HepG2 (cell line): ENCODE measurements around the gene ZNF428. TPM values are rescaled to one million over a fixed set of nuclear protein-coding genes. Genes with fewer than 3 reads are reported as not detected.

Source experiments
- AKAP8 ChIP-seq: sonication (generic); formaldehyde crosslinking; IDR thresholded peaks from 2 replicates; pipeline ENCODE4 v1.5.1; 2020; ENCODE audit warnings: mild to moderate bottlenecking, missing genetic modification reagents
- CAMTA2 ChIP-seq: sonication (generic); formaldehyde crosslinking; IDR thresholded peaks from 2 replicates; pipeline ENCODE4 v1.4.0; 2020; ENCODE audit warnings: mild to moderate bottlenecking, missing genetic modification reagents, borderline replicate concordance
- NR2F2 ChIP-seq: IDR thresholded peaks from 2 replicates; pipeline ENCODE4 v1.6.1; 2012; ENCODE audit warnings: low read depth, inconsistent platforms, borderline replicate concordance
- ZFP82 ChIP-seq: sonication (generic); formaldehyde crosslinking; IDR thresholded peaks from 2 replicates; pipeline ENCODE4 v1.5.1; 2020; ENCODE audit warnings: mild to moderate bottlenecking, missing genetic modification reagents, borderline replicate concordance
- ZFX ChIP-seq: sonication (generic); formaldehyde crosslinking; IDR thresholded peaks from 2 replicates; pipeline ENCODE4 v1.4.0; 2020; ENCODE audit warnings: mild to moderate bottlenecking, low read depth, missing genetic modification reagents, moderate library complexity
- ZNF333 ChIP-seq: sonication (generic); formaldehyde crosslinking; IDR thresholded peaks from 2 replicates; pipeline ENCODE4 v1.4.0; 2020; ENCODE audit warnings: mild to moderate bottlenecking, missing genetic modification reagents, borderline replicate concordance
- ZNF773 ChIP-seq: sonication (generic); formaldehyde crosslinking; IDR thresholded peaks from 2 replicates; pipeline ENCODE4 v1.4.0; 2020; ENCODE audit warnings: missing genetic modification reagents, borderline replicate concordance
- ZNF816 ChIP-seq: sonication (generic); formaldehyde crosslinking; IDR thresholded peaks from 2 replicates; pipeline ENCODE4 v1.8.0; 2022; ENCODE audit warnings: missing genetic modification reagents, mild to moderate bottlenecking, borderline replicate concordance
- polyA plus RNA-seq, 8 experiments: library from polyadenylated mRNA; depleted of rRNA in 3 of 8; stranded (reverse) in 7 of 8; unstranded in 1 of 8; fragments of >200 nt; fragmentation: Illumina TruSeq in 4 of 8; extraction: Trizol in 4 of 8; gene quantifications; 2 replicates each; pipeline versions ENCODE4 v1.2.1 to v1.2.3, GENCODE V29; 2011 to 2016; ENCODE audit warnings: low read depth in 4 of 8, missing spikeins in 1 of 8, mixed read lengths in 1 of 8; ENCODE audit not compliant: insufficient read depth in 1 of 8
- total RNA-seq, 5 experiments: library from RNA; depleted of rRNA; stranded (reverse); fragments of >200 nt; fragmentation: Illumina TruSeq; extraction: Trizol; gene quantifications; 2 replicates each; pipeline ENCODE4 v1.2.3, GENCODE V29; 2016; ENCODE audit warnings: low read depth in 1 of 5
- TF ChIP-seq, protein P1 (sequence below): sonication (generic); formaldehyde crosslinking; IDR thresholded peaks from 2 replicates; pipeline ENCODE4 v1.5.1; 2020; ENCODE audit warnings: mild to moderate bottlenecking, missing genetic modification reagents
- TF ChIP-seq, protein P2 (sequence below), 2 experiments: fragments of 450-650 bp in 1 of 2; sonication (generic) in 1 of 2; formaldehyde crosslinking in 1 of 2; IDR thresholded peaks; 2 replicates each; pipeline versions ENCODE4 v1.6.1 to v1.8.0; 2016 to 2022; ENCODE audit warnings: antibody characterized with exemption in 1 of 2, mild to moderate bottlenecking in 1 of 2, missing genetic modification reagents in 1 of 2
- TF ChIP-seq, protein P3 (sequence below): sonication (generic); formaldehyde crosslinking; IDR thresholded peaks from 2 replicates; pipeline ENCODE4 v1.5.1; 2020; ENCODE audit warnings: mild to moderate bottlenecking, missing genetic modification reagents, moderate library complexity
- TF ChIP-seq, protein P4 (sequence below): sonication (generic); formaldehyde crosslinking; IDR thresholded peaks from 2 replicates; pipeline ENCODE4 v1.4.0; 2020; ENCODE audit warnings: mild to moderate bottlenecking, missing genetic modification reagents

ZNF428 gene
- total and polyA plus RNA-seq, 2 of the 13 experiments (the other 11 are each of a cell fraction or from before 2014, with no cell fraction given): 10.4 to 26.9 TPM

DNA sequence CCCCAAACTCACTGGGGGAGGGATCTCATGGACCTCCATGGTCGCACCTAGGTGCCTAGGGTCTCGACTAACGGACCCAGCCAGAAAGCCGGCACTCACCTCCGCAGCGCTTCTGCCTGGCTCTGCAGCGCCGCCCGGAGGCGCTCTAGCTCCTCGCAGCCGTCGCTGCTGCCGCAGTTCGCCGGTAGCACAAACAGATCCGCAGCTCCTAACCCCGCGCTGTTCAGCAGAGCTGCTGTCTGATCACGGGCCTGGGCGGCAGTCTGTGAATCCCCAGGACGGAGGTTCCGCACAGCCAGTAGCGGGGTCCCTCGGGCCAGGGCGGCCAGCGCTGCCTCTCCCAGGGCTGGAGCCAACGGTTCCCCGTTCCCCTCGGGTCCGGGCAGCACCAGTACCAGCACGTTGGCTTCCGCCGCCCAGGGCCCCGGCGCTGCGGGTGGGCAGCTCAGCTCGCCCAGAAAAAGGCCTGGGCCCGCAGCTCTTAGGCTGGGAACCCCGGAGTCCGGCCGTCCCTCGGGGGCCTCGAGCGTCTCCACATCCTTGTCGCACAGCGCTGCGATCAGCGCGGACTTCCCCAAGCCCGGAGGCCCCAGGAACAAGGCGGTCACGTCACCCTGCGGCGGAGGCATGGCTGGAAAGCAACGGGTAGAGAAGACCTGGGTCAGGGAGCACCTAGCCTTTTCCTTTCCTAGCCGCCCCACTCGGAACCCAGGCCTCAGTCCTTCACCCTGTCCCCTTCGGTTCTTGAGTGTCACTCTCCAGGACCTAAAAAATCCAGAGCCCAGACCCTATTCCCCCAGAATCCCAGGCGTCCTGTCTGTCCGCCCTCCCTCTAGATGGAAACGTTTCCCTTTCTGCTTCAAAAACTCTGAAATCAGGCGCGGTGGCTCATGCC, 24.5 kb downstream of the ZNF428 start (continued):
- TF ChIP-seq, protein P1, sequence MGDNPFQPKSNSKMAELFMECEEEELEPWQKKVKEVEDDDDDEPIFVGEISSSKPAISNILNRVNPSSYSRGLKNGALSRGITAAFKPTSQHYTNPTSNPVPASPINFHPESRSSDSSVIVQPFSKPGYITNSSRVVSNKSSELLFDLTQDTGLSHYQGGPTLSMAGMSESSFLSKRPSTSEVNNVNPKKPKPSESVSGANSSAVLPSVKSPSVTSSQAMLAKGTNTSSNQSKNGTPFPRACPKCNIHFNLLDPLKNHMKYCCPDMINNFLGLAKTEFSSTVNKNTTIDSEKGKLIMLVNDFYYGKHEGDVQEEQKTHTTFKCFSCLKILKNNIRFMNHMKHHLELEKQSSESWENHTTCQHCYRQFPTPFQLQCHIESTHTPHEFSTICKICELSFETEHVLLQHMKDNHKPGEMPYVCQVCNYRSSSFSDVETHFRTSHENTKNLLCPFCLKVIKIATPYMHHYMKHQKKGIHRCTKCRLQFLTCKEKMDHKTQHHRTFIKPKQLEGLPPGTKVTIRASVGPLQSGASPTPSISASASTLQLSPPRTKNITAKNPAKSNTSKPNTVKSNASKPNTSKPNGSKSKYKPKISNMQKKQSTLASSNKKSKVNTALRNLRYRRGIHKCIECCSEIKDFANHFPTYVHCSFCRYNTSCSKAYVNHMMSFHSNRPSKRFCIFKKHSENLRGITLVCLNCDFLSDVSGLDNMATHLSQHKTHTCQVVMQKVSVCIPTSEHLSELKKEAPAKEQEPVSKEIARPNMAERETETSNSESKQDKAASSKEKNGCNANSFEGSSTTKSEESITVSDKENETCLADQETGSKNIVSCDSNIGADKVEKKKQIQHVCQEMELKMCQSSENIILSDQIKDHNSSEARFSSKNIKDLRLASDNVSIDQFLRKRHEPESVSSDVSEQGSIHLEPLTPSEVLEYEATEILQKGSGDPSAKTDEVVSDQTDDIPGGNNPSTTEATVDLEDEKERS (CRISPR knock-in tag): 0 out of 2 replicates have a peak, but pooled peaks have one; percentile 40
- TF ChIP-seq ZNF333 (CRISPR knock-in tag) (peak; percentile 22; the same call in 1 of the 2 replicates), ZNF773 (CRISPR knock-in tag) (no peak), ZFX (CRISPR knock-in tag) (peak; percentile 53), ZFP82 (CRISPR knock-in tag) (peak; percentile 41; the same call in 1 of the 2 replicates), NR2F2 (no peak), AKAP8 (no peak), ZNF816 (CRISPR knock-in tag) (peak; percentile 88; the same call in 1 of the 2 replicates), CAMTA2 (CRISPR knock-in tag) (0 out of 2 replicates have a peak, but pooled peaks have one; percentile 14)
- TF ChIP-seq, protein P2, sequence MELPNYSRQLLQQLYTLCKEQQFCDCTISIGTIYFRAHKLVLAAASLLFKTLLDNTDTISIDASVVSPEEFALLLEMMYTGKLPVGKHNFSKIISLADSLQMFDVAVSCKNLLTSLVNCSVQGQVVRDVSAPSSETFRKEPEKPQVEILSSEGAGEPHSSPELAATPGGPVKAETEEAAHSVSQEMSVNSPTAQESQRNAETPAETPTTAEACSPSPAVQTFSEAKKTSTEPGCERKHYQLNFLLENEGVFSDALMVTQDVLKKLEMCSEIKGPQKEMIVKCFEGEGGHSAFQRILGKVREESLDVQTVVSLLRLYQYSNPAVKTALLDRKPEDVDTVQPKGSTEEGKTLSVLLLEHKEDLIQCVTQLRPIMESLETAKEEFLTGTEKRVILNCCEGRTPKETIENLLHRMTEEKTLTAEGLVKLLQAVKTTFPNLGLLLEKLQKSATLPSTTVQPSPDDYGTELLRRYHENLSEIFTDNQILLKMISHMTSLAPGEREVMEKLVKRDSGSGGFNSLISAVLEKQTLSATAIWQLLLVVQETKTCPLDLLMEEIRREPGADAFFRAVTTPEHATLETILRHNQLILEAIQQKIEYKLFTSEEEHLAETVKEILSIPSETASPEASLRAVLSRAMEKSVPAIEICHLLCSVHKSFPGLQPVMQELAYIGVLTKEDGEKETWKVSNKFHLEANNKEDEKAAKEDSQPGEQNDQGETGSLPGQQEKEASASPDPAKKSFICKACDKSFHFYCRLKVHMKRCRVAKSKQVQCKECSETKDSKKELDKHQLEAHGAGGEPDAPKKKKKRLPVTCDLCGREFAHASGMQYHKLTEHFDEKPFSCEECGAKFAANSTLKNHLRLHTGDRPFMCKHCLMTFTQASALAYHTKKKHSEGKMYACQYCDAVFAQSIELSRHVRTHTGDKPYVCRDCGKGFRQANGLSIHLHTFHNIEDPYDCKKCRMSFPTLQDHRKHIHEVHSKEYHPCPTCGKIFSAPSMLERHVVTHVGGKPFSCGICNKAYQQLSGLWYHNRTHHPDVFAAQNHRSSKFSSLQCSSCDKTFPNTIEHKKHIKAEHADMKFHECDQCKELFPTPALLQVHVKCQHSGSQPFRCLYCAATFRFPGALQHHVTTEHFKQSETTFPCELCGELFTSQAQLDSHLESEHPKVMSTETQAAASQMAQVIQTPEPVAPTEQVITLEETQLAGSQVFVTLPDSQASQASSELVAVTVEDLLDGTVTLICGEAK (IDR thresholded peaks at IDR 0.05): no peak
- TF ChIP-seq, protein P2 (CRISPR knock-in tag; IDR thresholded peaks at IDR 0.05): 0 out of 2 replicates have a peak, but pooled peaks have one; percentile 36
- TF ChIP-seq, protein P3, sequence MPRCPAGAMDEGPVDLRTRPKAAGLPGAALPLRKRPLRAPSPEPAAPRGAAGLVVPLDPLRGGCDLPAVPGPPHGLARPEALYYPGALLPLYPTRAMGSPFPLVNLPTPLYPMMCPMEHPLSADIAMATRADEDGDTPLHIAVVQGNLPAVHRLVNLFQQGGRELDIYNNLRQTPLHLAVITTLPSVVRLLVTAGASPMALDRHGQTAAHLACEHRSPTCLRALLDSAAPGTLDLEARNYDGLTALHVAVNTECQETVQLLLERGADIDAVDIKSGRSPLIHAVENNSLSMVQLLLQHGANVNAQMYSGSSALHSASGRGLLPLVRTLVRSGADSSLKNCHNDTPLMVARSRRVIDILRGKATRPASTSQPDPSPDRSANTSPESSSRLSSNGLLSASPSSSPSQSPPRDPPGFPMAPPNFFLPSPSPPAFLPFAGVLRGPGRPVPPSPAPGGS (CRISPR knock-in tag): peak; percentile 69; the same call in 1 of the 2 replicates
- TF ChIP-seq, protein P4, sequence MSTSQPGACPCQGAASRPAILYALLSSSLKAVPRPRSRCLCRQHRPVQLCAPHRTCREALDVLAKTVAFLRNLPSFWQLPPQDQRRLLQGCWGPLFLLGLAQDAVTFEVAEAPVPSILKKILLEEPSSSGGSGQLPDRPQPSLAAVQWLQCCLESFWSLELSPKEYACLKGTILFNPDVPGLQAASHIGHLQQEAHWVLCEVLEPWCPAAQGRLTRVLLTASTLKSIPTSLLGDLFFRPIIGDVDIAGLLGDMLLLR (CRISPR knock-in tag): peak; percentile 43; the same call in 1 of the 2 replicates
